Measurements from ENCODE around the gene CAPRIN1.

CAPRIN1 gene

DNA sequence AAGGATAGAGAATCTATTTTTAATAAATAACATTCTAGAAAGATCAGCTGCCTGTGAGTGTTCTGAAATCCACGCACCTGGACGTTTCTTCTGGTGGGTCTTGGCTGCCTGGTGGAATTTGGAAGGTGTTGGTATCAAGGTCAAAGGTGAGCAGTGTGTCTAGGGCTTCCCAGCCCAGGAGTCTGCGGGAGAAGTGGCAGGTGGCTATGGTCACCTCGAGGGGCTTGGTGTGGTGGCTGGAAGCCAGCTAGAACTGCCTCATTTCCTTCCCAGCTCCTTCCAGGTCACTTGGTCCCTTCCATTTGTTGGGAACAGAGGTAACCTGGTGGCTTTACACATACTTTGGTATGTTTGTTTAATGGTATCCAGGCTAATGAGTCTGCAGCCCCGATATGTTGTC lies 95.3 kb downstream of the CAPRIN1 start:
- no peak for DNase-seq

DNA sequence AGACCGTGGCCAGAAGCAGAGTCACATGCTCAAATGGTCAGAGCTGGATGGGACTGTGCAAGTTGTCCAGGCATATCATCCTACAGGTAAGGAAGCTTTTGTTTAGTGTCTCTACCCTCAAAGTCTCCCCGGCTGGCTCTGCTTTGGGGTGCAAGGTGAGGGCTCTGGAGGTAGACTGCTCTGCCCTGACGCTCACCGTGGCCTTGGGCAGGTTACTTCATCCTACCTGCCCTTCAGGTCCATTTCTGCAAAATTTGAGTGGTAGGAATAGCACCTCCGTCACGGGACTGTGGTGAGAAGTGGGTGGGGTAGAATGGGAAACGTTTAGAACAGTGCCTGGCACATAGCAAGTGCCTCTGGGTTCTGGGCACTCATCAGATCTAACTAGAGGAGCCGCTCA lies 96.0 kb downstream of the CAPRIN1 start:
- no peak for DNase-seq

DNA sequence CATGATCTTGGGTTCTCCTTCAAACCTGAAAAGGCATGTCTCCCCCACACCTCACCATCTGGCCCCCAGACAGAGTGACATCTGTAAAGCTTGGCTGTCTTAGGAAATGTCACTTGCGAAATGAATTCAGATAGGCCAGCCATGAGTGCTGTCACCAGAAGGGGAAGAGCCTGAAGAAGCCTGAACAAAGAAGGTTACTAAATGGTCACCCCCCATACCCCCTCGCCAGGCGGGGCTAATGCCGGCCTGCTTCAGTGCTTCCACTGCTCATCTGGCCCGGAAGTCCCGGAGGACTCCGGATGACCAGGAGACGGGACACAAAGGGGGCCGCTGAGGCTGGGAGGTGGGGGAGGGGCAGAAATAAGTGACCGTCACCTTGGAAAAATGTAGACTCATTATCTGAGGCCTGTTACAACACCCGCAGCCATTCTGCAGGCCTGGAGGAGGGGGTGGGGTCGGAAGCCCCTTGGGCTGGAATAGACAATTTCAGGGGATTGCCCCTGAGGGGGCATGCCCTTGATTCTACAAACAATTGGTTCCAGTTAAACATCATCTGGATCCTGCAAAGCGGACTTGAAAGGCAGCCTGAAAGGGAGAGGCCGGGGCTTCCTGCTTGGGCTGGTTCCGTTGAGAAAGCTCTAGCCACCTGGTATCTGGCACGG lies 97.1 kb downstream of the CAPRIN1 start:
- no peak for DNase-seq

DNA sequence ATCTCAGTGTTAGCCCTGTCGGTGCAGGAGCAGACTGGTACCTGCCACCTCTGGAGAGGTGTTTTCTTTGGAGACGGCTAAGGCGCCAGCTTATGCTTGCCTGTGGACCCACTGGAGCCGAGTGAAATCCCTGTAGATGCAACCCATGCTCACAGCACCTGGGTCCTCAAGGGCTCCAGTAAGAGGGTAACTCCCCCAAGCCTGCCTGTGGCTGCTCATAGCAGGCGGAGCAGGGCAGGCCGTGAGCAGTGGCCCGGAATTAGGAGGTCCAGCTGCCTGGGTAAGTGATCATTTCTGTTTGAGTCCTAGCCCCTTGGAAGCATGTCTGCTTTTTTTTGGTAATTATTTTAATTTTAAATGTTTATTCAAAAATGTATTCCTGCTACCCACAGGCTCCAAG lies 97.7 kb downstream of the CAPRIN1 start:
- no peak for DNase-seq

DNA sequence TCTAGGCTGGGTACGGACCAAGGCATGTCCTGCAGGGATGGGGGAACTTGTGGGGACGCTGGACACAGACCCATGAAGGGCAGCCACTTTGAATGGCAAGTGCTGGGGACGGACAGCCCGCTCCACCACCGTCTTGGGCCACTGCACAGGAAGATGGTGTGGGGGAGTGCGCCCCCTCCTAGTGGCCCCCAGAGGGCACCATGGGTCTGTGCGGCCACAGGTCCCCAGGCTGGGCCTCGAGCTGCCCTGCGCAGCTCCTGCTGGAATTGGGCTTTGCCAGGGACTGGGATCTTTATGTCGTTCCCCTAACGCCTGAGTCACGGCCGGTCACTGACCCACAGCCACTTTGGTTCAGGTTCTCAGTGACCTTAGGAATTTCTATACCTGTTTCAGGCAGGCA lies 98.3 kb downstream of the CAPRIN1 start:
- DNase-seq: no peak

DNA sequence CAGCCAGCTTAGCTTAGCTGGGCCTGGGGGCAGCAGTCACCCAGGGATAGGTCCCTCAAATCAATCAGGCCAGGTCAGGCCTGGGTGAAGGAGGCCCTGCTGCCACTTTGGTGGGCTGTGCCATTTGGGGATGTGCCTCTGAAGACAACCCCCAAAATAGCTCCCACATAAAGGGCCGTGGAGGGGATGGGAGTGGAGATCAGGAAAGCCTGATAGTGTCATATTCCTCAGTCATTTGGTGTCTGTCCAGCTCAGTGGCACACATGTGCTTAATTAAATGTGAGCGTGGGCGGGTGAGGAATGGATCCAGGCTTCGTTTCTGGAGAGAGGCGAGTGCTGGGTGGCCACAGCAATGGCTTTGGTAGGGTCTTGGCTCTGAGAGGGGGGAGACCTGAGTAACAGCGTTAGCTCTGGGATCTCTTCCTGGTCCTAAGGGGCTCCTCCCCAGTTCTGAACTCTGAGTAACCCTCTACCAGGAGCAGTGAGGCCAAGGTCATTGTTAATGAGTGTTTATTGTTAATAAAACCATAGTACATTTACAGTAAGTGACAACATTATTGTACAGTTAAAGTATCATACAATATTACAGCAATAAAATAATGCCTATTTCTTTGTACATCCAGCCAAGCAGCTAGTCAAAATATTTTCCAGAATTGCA lies 99.1 kb downstream of the CAPRIN1 start:
- no peak for DNase-seq
